OCI-LY7 (cell line): ENCODE data around the gene KTN1. TPM values are rescaled to one million over a fixed set of nuclear protein-coding genes. Genes with fewer than 3 reads are reported as not detected.

ENCODE experiments used
- BruUV-seq: library from RNA; stranded (reverse); fragments of 400-500 nt; replicated peaks from 2 replicates; lab custom pipeline; 2021; lab: Mats Ljungman, UMichigan
- CTCF ChIA-PET: fragments of 300-600 bp; sonication (Branson Sonifier 250); formaldehyde crosslinking; loops from one replicate; lab custom pipeline; 2022; ENCODE audit warnings: antibody characterized with exemption; ENCODE audit not compliant: unreplicated experiment; lab: Charles Lee
- POLR2A ChIA-PET: fragments of 300-600 bp; sonication (Branson Sonifier 250); formaldehyde crosslinking; loops from one replicate; lab custom pipeline; 2022; ENCODE audit warnings: antibody characterized with exemption; lab: Charles Lee
- DNase-seq: peaks from one replicate; pipeline ENCODE4 v3.0.0-alpha.2; 2015; ENCODE audit warnings: low spot score
- H2AFZ ChIP-seq: fragments of 200-600 bp; sonication (generic), shearing (Covaris generic); 2 replicates; pipeline ENCODE4 v1.6.1; 2014; ENCODE audit warnings: mild to moderate bottlenecking, antibody characterized with exemption, low read length, moderate library complexity
- H3K27ac ChIP-seq: fragments of 200-600 bp; sonication (generic); 2 replicates; pipeline ENCODE4 v1.5.1; 2014; ENCODE audit warnings: mixed run types, low read depth, mild to moderate bottlenecking, moderate library complexity, low read length, inconsistent platforms; ENCODE audit not compliant: poor library complexity, severe bottlenecking
- H3K36me3 ChIP-seq: fragments of 200-600 bp; sonication (generic); 2 replicates; pipeline ENCODE4 v1.6.1; 2014; ENCODE audit warnings: mild to moderate bottlenecking, antibody characterized with exemption, low read length, moderate library complexity, mixed read lengths; ENCODE audit not compliant: insufficient read depth
- H3K4me1 ChIP-seq: fragments of 200-600 bp; sonication (generic); 2 replicates; pipeline ENCODE4 v1.5.1; 2014; ENCODE audit warnings: mild to moderate bottlenecking, low read length; ENCODE audit not compliant: insufficient read depth, poor library complexity, severe bottlenecking
- H3K4me2 ChIP-seq: fragments of 200-600 bp; sonication (generic); 2 replicates; pipeline ENCODE4 v1.6.1; 2014; ENCODE audit warnings: mild to moderate bottlenecking, low read length
- H3K4me3 ChIP-seq: fragments of 200-600 bp; sonication (generic); 2 replicates; pipeline ENCODE4 v1.5.1; 2014; ENCODE audit warnings: mild to moderate bottlenecking, low read depth, low read length; ENCODE audit not compliant: poor library complexity, severe bottlenecking
- H3K79me2 ChIP-seq: fragments of 200-600 bp; sonication (generic); 2 replicates; pipeline ENCODE4 v1.6.1; 2016; ENCODE audit warnings: low read depth, mild to moderate bottlenecking, low read length, moderate library complexity, mixed read lengths; ENCODE audit not compliant: insufficient read depth
- H3K9me2 ChIP-seq: fragments of 200-600 bp; sonication (generic); 2 replicates; pipeline ENCODE4 v1.6.1; 2016; ENCODE audit warnings: mild to moderate bottlenecking, low read length, mixed read lengths; ENCODE audit not compliant: insufficient read depth
- H3K9me3 ChIP-seq: fragments of 200-600 bp; sonication (generic); 2 replicates; pipeline ENCODE4 v1.6.1; 2014; ENCODE audit warnings: mild to moderate bottlenecking, mixed run types, low read length, mixed read lengths
- H4K20me1 ChIP-seq: fragments of 200-600 bp; sonication (generic); 2 replicates; pipeline ENCODE4 v1.6.1; 2014; ENCODE audit warnings: mild to moderate bottlenecking, antibody characterized with exemption, low read length, moderate library complexity, mixed read lengths; ENCODE audit not compliant: insufficient read depth
- CTCF ChIP-seq: fragments of 200-600 bp; sonication (generic); conservative IDR thresholded peaks from 2 replicates; pipeline ENCODE4 v1.5.1; 2014; ENCODE audit warnings: mild to moderate bottlenecking, antibody characterized with exemption, low read length, moderate library complexity, mixed read lengths
- EZH2phosphoT487 ChIP-seq: fragments of 200-600 bp; sonication (generic); IDR thresholded peaks from 2 replicates; pipeline ENCODE4 v1.6.1; 2018; ENCODE audit warnings: low read depth, borderline replicate concordance, mild to moderate bottlenecking, mixed run types, antibody characterized with exemption, low read length, moderate library complexity, mixed read lengths
- intact Hi-C: fragments of 100-400 bp; cut with micrococcal nuclease; formaldehyde crosslinking; loops from one replicate; pipeline ENCODE4 v1.10.0; 2022; ENCODE audit not compliant: unreplicated experiment
- total RNA-seq, 2 experiments: library from RNA; depleted of rRNA in 1 of 2; stranded (reverse); fragments of >200 nt in 1 of 2; shearing (Covaris generic) in 1 of 2; gene quantifications; 2 replicates each; pipeline ENCODE4 v1.2.3, GENCODE V29; 2014 to 2022

The KTN1 gene
- total RNA-seq, 2 experiments from 2014 or later = 60.6 to 124 TPM

GRCh38 chr14:55698051-55698450 lies 118.0 kb downstream of the KTN1 start:
- Histone ChIP-seq H3K4me3 (no peak overlapping the region), H4K20me1 (no peaks in the 10 kb centered on the region), H2AFZ (no peak overlapping the region), H3K9me3 (no peaks in the 10 kb centered on the region), H3K4me1 (no peaks in the 10 kb centered on the region), H3K4me2 (no peak overlapping the region), H3K9me2 (no peaks in the 10 kb centered on the region), H3K27ac (no peak overlapping the region), H3K79me2 (no peaks in the 10 kb centered on the region), H3K36me3 (no peaks in the 10 kb centered on the region)
- CTCF ChIA-PET = no interaction called here
- no TSS peak for BruUV-seq
- DNase-seq = no peak
- POLR2A ChIA-PET = no interaction called here
- no peak for TF ChIP-seq EZH2phosphoT487
- no peak for TF ChIP-seq CTCF
- intact Hi-C loops = no loop called here

DNA sequence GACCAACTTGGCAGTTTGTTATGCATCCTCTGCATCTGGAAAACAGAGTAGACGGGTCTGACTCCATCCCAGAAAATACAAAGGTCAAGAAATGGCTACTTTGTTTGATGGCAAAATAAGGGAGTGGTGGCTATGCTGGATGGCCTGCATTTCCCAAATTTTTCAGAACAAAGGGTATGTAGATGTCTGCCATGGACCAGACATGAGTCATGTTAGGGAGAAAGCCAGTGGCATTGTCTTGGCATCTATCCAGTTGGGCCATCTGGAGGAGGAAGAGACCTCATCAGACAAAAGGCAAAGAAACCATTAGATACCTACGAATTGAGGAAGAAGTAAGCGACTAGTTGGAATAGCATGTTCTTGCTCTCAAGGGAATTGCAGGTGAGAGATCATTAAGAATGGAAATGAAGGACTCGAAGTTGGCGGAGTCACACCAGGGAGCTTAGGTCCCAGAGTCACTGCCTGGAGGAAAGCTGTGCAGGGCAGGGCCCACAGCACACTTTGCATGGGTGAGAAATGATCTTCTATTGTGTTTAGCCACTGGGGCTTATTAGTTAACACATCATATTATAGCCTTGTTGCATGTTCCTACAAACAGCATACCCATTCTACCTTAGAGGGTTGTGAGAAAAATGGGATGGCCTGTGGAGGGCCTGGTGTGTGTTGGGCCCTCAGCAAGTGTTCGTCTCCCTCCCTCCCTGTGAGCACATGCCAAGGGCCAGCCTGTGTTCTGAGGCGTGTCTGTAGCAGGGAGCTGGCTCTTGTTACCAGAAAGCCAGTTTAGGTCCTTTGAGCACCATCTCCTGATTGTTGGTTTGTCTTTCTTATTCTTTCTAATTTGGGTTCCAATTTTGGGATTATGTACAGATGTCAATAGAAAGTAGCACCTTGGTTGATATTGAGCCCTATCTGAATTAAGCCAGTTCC lies 119.4 kb downstream of the KTN1 start:
- TF ChIP-seq EZH2phosphoT487 = no peak
- TF ChIP-seq CTCF = no peak
- no peaks in the 10 kb centered on the region for H3K79me2 ChIP-seq
- intact Hi-C loops = no loop called here
- DNase-seq = no peak
- H3K9me2 ChIP-seq = no peaks in the 10 kb centered on the region
- no peak overlapping the region for H3K27ac ChIP-seq
- H3K9me3 ChIP-seq = no peaks in the 10 kb centered on the region
- H3K4me3 ChIP-seq = no peak overlapping the region
- no peaks in the 10 kb centered on the region for H4K20me1 ChIP-seq
- H3K4me1 ChIP-seq = no peaks in the 10 kb centered on the region
- H3K36me3 ChIP-seq = no peaks in the 10 kb centered on the region
- no peak overlapping the region for H2AFZ ChIP-seq
- POLR2A ChIA-PET = no interaction called here
- CTCF ChIA-PET = no interaction called here
- no TSS peak for BruUV-seq
- H3K4me2 ChIP-seq = no peak overlapping the region

- intact Hi-C loops = no loop called here
- Histone ChIP-seq H3K4me3 (no peak overlapping the region), H4K20me1 (no peaks in the 10 kb centered on the region), H2AFZ (no peak overlapping the region), H3K36me3 (no peaks in the 10 kb centered on the region), H3K9me2 (no peaks in the 10 kb centered on the region), H3K4me1 (no peaks in the 10 kb centered on the region), H3K79me2 (no peaks in the 10 kb centered on the region), H3K4me2 (no peak overlapping the region), H3K27ac (no peak overlapping the region), H3K9me3 (no peaks in the 10 kb centered on the region)
- ChIA-PET POLR2A (no interaction called here), CTCF (no interaction called here)
- DNase-seq = no peak
- no TSS peak for BruUV-seq
- TF ChIP-seq CTCF (no peak), EZH2phosphoT487 (no peak)
Measured at GRCh38 chr14:55701638-55702037, 121.6 kb downstream of the KTN1 start.
